CD4-positive, alpha-beta T cell treated with Interferon gamma for 1 hour (primary cell): ENCODE measurements around the gene CHST9.
"Not testable (repeated sequence)": the region's sequence is repeated elsewhere in the genome, so short reads cannot be mapped to it uniquely, and the experiment has no call there.

Experiments
- DNase-seq: peaks from one replicate; pipeline ENCODE4 v3.0.0-alpha.2; 2020

The CHST9 gene, protein sequence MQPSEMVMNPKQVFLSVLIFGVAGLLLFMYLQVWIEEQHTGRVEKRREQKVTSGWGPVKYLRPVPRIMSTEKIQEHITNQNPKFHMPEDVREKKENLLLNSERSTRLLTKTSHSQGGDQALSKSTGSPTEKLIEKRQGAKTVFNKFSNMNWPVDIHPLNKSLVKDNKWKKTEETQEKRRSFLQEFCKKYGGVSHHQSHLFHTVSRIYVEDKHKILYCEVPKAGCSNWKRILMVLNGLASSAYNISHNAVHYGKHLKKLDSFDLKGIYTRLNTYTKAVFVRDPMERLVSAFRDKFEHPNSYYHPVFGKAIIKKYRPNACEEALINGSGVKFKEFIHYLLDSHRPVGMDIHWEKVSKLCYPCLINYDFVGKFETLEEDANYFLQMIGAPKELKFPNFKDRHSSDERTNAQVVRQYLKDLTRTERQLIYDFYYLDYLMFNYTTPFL

DNA sequence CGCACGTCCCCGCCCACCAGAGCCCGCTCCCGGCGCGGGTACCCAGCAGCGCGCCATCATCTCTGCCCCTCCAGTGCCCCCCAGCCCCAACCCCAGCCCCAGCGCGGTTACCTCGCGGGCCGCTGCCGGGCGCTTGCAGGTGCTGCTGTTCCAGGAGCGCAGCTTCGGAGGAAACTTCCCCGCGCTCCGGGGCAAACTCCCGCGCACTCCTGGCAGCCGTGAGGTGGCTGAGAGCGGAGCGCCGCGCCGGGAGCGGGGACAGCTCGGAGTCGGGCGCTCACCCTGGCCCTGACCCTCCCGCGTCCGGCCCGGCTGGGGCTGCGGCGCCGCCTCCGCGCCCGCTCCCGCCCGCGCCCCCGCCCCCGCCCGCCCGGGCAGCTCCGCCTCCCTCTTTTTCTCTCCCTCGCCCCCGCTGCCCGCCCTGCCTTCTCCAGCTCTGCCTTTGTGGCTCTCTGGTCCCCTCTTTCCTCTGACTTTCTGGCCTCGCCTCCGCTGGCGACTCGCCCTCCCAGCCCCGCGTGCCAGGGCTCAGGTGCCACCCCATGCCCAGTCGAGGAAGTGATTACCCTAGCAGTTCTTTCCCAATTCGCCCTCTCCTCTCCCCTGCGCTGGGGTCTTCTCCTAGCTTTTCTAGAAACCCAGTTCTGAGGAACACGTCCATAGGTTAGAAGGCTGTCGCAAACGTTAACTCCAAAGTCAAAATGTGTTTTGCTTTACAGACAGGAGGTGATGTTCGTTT is at the start of gene CHST9:
Gene CHST9, minus strand, starts transcription at position 284 of the 739 bp plus-strand sequence. CDS start 42,499 bp downstream, outside the sequence.
- DNase-seq, result no peak

- DNase-seq, result not testable (repeated sequence)
Observed at GRCh38 chr18:27232355-27232754, 47.2 kb upstream of the CHST9 start.

DNA sequence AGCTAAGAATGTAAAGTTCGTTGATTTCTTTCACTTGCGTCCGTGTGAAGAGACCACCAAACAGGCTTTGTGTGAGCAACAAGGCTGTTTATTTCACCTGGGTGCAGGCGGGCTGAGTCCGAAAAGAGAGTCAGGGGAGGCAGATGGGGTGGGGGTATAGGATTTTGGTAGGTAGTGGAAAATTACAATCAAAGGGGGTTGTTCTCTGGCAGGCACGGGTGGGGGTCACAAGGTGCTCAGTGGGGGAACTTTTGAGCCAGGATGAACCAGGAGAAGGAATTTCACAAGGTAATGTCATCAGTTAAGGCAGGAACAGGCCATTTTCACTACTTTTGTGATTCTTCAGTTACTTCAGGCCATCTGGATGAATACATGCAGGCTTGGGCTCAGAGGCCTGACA is 46.6 kb upstream of the CHST9 start:
- not testable (repeated sequence) for DNase-seq

DNA sequence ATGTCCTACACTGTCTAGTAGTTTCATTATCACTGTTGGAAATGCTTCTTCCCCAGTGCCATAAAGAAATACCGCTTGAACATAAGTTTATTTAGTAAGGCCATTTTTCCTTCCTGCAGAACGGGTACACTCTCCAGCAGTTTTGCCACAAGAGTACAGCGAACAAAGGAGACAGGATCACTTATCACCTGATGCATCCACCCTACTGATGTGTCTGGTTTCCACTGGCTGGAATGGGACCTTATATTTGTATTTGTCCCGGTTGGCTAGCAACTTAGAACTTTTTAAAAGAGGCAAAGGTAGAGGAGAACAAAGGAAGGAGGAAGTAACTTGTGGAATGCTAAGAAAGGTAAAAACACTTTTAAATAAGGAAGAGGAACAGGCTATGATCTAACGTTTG is 46.1 kb upstream of the CHST9 start:
- DNase-seq, result not testable (repeated sequence)

- no peak for DNase-seq
Observed at GRCh38 chr18:27227721-27228120, 42.6 kb upstream of the CHST9 start.

DNA sequence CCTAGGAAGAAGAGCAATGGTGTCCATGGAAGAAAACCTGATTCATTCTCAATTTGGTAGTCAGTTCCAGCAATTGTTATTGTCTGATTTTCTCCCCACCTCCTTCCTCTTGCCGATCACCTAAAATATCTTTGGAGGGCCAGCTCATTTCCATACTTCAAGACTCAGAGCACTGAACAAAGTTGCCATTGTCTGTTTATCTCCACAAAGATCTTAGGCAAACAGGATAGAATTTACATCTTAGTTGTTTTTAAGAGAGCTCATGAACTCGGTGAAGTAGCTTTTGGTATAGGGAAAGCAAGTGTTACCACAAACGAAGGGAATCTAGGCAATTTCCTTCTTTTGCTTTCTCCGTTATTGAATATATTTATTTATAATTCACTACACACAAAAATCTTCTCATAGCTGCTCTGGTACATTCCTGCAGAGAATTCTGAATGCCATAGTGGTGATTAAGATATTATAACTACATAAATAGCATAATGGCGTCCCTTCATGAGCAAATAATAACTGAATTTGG is 41.5 kb upstream of the CHST9 start:
- no peak for DNase-seq

DNA sequence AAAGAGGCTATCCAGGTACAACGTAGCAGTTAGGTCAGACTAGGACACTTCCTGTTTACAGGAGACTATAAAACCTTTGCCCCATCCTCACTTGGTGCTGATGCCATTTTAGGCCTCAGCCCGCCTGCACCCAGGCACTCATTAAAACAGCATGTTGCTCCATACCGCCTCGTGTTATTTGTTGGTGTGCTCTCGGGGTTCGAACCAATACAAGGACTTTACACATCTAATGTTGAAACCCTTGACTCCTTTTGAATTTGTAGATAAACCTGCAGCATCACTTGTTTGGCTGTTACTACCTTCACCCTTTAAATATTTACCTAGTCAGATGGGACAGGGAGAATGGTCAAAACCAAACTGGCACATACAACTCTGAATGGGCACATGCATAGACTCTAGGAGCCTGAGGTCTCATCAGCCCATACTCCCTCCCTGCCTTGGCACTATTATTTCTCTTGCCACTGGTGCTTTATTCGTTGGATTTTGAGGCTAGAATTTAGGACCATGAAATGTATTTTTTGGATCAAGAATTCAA is 40.9 kb upstream of the CHST9 start:
- DNase-seq, result no peak

DNA sequence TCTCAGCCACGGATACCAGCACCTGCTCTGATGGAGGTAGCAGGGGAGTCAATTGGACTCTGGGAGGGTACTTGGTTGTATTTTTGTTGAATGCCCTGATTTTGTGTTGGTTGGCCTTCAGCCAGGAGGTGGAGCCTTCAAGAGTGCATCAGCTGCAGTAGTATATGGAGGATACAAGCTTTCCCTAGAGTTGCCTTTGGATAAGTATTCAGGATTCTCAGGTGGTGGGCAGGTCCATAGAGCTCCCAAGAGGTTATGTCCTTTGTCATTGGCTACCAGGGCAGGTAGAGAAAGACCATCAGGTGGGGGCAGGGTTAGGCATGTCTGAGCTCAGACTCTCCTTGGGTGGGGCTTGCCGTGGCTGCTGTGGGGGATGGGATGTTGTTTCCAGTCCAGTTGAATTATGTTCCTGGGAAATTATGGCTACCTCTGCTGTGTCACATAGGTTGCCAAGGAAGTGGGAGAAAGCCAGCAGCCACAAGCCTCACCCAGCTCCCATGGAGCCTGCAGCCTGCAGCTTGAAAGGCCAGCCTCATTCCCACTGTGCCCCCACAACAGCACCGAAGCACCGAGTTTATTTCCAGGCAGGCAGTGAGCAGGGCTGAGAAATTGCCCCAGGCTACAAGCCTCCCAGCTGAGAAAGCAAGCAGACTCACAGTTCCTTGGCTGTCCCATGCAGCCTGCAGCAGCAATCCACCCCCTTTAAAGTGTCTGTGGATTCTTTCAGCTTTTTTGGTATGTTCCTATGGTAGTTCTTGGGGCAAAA is 38.6 kb upstream of the CHST9 start:
- DNase-seq, result no peak

DNA sequence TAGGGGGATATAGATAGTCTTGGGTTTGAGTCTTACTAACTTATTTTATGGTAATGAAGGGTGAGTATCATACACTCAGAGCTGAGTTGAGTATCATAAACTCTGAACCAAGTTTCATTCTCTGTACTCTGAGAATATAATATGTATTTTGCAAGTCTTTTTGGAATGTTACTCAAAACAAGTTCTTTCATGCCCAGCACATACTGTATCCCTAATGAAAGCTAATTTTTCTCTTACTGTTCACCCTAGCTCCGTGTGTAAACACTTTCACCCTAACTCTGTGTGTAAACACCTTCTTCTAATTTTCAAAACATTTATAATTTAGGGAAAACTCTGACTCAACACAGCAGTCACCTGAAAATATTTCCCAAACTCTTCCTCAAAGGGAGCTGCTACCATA is 29.7 kb upstream of the CHST9 start:
- no peak for DNase-seq

GRCh38 chr18:27213123-27213717 is 28.1 kb upstream of the CHST9 start:
- DNase-seq, result no peak

DNA sequence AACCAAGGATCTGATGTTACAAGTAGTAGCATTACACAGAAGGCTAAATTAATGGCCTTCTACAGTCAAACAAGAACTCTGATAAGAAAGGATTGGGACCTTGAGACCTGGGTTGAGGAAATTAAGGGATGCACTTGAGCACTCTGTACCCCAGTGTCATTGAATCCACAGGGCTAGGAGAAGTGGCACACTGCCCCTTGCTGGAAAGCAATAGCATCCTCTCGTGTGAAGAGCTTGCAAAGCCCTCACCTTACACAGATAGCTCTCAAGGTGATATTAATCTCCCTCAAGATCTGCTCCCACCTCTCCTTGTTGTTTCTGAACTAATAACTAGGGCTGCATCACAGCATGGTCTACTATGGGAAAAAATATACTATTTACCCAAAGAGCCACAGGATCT is 26.5 kb upstream of the CHST9 start:
- DNase-seq, result no peak

- DNase-seq, result no peak
Observed at GRCh38 chr18:27206411-27206810, 21.3 kb upstream of the CHST9 start.

- no peak for DNase-seq
Observed at GRCh38 chr18:27202741-27203140, 17.6 kb upstream of the CHST9 start.

DNA sequence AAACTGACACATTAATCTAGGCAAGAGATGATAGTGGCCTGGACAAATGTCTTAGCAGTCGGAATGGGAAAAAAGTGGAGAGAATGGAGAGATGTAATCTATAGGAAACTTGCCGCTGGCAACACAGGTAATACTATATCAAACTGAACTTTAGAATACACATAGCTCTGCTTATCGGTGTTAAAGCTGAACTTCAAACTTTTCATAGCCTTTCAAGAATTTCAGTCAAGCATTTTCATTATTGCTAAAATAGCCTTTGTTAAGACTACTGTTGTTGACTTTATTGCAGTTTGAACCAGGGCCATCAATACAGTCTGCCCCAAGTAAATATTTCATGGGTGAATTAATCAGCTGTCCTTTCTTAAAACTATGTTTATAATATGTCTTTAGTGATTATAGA is 12.9 kb upstream of the CHST9 start:
- no peak for DNase-seq

- no peak for DNase-seq
Observed at GRCh38 chr18:27188309-27188708, 3.2 kb upstream of the CHST9 start.

DNA sequence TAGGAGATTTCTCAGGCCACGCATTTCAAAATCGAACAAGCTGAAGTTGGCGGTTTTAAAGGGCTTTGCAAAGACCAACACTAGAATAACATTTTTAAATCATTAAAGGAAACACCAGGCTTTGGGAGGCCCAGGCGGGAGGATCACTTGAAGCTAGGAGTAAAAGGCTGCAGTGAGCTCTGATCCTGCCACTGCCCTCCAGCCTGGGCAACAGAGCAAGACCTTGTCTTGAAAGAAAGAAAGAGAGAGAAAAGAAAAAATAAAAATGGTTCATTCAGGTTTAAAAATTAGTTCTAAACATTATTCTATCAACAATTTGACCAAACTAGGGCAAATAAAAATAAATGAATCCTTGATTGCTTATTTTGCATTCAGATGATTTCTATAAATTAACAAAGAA is 789 bp upstream of the CHST9 start:
- DNase-seq, result no peak

- no peak for DNase-seq
Observed at GRCh38 chr18:27184115-27185024, 738 bp downstream of the CHST9 start.

GRCh38 chr18:27181726-27182125 is 3.4 kb downstream of the CHST9 start:
- no peak for DNase-seq

GRCh38 chr18:27178424-27178823 is 6.7 kb downstream of the CHST9 start:
- DNase-seq, result no peak

- no peak for DNase-seq
Observed at GRCh38 chr18:27175914-27176313, 9.2 kb downstream of the CHST9 start.

DNA sequence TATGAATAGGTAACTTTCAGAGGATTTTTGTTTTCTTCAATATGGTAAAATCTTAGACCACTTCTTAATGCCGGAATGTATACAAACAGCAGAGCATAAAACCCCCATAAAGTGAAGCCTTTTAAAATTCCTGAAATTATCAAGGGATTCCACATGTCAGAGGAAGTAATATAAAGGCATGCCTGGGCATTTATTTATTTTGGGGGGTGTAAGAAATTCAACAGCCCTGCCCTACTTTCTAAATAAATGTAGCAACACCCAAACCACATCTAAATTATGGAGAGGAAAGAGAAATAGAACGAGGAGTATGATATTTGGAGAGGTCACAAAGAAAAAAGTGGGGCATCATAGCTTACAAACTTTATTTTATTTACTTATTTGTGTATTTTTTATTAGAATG is 9.9 kb downstream of the CHST9 start:
- no peak for DNase-seq
